HG02610 (cell line): ENCODE results near the gene ATP6V1G3.
"Not testable (repeated sequence)": the region's sequence is repeated elsewhere in the genome, so short reads cannot be mapped to it uniquely, and the experiment has no call there.

Experiments used
- ATAC-seq: cut with Tn5 transposase; IDR thresholded peaks from one replicate; pipeline ENCODE4 v1.9.1; 2021; ENCODE audit warnings: mild to moderate bottlenecking, moderate library complexity; ENCODE audit not compliant: unreplicated experiment

Gene ATP6V1G3

DNA sequence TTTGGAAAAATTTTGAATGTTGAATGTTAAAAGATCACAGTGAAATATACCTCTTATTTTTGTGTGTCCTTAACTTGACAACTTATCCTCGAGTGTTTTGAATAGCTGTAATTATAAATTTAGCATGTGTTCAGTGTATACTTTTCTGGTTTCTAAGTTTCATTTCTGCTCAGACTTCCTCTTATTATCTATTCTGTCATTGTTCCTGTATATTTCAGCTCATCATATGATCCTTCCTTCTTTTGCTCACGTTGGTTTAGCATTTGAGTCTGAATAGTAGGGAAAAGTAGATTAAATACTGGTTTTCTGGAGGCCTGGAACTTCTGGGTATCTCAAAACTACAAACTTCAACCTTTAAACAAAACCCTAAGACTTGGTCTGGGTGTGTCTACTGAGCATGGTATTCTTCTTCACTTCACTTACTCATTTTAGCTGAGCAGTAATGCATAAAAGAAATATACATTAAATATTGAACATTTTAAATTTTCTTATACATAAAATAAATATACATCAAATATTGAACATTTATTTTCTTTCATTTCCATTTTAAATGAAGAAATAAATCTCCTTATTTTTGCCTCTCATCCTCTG lies 3.3 kb upstream of the ATP6V1G3 start:
- ATAC-seq, result peak; percentile 94

DNA sequence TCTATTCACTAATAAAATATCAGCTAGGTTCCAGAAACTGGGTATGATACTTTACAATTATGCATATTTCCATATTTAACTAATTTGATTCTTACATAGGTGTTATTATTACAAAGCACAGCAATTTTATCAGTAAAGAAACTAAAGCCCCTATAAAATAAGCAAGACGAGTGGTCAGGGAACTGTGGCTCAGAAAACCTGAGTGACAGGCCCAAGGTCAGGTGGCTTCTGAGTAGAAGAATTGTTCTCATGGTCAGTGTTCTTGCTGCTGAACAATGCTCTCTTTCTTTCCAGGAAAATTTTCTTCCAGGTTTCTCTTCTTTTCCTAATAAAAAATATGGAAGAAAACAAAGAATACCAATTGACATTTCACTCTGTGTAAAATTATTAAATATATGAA lies 2.2 kb upstream of the ATP6V1G3 start:
- no peak for ATAC-seq

GRCh38 chr1:198541737-198542136 lies 1.3 kb upstream of the ATP6V1G3 start:
- ATAC-seq, result no peak

DNA sequence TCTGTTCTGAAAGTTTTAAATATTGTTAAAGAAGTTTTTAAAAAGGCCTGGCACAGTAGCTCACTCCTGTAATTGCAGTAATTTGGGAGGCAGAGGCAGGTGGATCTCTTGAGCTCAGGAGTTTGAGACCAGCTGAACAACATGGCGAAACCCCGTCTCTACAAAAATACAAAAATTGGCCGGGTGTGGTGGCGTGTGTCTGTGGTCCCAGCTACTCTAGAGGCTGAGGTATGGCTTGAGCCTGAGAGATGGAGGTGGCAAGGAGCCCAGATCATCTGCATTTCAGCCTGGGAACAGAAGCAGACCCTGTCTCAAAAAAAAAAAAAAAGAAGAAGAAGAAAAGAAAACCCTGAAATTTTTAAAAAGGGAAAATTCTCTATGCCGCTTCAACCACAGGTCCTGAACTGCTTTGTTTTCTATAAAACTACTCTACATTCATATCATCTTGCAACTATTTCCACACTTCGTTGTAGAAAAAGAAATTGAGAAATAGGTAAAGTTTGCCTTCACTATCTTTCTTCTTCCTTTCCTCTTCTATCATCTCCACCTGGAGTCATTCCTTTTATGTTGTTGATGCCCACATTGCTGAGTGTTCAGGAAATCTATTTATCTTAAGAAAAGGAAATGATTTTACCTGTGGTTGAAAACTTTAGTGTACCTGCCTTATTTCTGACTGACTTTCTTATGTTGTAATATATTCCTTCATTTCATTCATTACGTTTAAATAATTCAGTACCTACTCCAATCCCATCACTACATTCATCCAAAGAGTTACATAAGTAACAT lies 1.7 kb downstream of the ATP6V1G3 start:
- no peak for ATAC-seq

DNA sequence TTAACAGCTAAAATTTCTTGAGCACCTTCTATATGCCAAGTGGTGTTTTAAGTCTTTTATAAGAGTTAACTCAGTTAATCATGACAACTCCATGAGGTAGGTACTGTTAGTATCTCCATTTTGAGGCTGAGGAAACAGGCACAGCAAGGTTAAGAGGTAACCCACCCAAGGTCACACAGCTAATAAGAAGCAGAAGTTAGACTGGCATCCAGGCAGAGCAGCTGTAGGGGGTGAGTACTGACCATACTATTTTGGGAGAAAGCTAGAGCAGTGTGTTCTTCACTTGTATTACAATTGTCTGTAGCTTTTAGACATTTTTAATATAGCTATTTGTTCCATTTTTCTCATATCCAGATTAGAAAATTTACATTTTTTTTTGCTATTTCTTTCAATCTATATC lies 4.8 kb downstream of the ATP6V1G3 start:
- no peak for ATAC-seq

DNA sequence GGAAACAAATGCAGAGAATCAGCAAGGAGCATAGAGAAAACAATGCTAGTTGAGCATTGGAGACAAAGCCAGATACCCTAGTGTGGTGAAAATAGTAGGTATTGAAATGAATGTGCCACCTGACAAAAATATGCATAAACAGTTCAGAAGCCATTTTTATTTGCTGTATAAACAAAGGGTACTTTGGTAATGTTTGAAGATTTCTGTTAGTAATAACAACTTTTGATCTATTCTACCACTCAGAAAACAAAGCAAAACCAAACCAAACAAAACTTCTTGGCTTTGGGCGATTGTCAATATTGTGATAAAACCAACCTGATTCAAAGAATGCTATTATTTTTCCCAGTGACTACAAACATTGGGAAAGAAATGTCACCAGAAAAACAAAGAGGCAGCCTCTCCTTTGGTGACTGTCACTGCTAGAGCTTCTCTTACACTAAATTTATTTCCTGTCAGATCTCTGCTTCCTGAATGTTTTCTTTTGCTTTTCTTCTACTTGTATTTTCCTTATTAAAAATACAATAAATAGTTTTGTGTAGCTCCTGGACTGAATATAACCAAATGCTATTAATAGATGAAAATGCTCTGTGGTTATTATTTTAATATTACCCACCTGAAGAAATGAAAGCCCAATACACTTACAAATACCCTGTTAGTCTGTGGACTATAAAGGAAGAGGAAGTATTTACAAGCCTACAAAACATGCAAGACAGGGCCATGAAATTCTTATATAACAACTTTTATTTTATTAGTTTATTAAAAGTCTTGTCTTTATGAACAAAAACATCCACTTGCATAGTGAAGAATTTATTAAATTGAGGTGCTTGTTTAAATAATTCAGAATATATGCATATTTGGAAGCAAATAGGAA lies 5.7 kb downstream of the ATP6V1G3 start:
- ATAC-seq, result no peak

DNA sequence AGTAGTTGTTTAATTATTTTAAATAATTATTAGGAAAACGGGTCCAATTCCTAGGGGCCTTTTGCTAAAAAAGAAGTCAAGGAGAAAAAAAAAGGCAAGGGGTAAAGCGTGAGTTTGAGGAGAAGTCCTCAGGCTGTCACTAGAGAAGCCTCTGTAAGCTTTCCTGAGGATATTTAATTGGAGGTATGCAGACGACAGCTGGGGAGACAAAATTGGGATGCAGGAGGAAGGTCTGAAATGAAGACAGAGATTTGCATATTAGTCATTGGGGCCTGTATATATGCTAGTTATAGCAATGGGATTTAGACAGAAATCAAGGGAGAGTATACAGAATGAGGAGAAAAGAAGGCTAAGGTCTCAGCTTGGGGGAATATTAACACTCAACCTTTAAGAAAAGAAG lies 8.6 kb downstream of the ATP6V1G3 start:
- ATAC-seq, result no peak

- no peak for ATAC-seq
Observed at GRCh38 chr1:198530953-198531352, 9.5 kb downstream of the ATP6V1G3 start.

DNA sequence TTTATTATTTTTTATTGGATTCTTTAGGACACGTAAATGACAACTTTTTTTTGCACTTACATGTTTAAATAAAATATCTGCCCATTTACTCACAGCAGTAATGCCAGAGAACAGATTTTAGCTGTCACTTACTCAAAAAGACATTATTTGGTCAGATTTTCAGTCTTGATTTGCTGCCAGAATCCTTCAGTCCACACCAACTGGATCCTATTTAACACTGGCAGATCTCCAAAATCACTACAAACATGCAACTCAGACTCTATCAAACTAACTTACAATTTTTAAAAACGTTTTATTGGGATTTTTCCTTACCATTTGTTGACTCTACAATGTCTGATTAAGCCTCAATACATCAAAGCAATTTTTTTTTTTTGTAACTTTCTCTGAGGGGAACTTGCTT lies 11.1 kb downstream of the ATP6V1G3 start:
- no peak for ATAC-seq

DNA sequence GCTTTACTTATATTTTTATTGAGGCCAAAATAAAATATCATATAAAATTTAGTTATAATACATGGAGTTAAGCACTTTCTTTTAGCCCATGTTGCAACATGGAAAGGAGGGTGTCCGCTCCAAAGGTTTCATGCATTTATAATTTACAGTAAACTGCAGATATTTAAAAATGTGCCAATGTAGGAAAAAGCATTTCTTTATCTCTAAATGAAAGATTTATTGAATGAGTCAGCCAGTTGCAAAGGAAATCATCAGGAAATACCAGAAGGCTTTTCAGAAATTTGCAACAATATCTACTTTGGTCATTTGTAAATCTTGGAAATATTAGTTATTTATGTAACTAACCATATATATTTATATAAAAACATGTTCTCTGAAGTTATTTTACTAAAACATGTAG lies 12.1 kb downstream of the ATP6V1G3 start:
- ATAC-seq, result no peak

GRCh38 chr1:198524556-198524955 lies 15.9 kb downstream of the ATP6V1G3 start:
- ATAC-seq, result no peak

- ATAC-seq, result not testable (repeated sequence)
Observed at GRCh38 chr1:198524127-198524526, 16.4 kb downstream of the ATP6V1G3 start.

- ATAC-seq, result no peak
Observed at GRCh38 chr1:198523182-198523950, 17.1 kb downstream of the ATP6V1G3 start.

GRCh38 chr1:198520524-198521254 lies 19.8 kb downstream of the ATP6V1G3 start:
- peak; percentile 96 for ATAC-seq

DNA sequence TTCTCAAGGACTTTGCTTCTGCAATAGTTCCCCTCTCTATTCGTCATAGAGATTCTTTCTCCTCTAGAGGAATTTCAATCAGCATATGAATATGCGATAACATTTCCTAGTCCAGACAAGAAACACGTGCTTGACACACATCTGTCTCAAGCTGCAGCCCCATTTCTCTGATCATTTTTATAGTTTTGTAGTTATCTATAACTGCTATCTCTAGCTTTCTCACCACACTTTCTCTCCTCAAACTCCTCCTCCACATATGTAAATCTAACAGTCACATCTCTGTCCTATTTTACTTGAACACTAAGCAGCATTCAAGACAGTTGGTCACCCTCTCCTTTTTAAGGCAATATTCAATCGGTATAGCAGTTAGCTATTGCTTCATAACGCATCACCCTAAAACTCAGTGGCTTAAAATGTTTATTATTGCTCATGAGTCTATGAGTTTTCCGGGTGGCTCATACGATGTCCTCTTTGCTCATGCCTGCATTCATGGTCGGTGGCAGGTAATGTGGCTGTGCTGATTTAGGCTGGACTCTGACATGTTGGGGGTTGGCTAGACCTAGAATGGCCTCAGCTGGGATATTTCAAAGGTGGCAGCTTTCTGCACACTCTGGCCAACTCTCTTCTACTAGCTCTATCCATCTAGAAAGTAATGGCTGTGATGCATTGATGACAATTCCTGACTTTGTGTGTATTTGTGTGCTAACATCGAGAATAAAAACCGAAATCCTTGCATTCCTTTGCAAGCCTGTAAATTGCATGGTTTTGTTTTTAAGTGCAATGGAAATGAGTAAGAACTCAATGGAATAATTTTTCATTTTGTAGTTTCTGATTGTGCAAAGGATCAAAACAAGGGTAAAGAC lies 20.6 kb downstream of the ATP6V1G3 start:
- ATAC-seq, result no peak

DNA sequence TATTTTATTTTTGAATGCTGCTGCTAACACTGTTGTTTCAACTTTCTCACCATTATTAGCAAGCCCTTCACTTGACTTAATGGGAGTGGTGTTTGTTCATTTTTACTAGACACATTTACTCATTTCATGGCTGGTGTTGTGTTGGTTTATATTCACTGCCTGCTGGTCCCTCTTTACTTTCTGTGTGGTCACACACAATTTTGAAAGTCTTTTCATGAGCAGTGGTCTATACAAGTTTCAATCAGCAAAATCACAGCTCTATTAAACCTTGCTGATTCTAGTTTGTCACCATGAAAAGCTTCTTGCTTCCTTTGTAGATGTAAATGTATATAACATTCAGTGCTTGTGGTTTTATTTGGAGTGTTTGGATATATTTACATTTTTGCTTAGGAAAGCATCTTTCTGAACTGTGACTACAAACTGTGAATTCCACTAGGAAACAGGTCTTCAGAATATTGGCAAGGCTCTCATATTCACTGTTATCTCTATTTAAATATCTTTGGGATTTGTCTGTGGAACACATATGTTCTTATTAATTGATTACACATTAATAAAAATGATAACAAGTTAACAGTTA lies 22.8 kb downstream of the ATP6V1G3 start:
- ATAC-seq, result no peak

DNA sequence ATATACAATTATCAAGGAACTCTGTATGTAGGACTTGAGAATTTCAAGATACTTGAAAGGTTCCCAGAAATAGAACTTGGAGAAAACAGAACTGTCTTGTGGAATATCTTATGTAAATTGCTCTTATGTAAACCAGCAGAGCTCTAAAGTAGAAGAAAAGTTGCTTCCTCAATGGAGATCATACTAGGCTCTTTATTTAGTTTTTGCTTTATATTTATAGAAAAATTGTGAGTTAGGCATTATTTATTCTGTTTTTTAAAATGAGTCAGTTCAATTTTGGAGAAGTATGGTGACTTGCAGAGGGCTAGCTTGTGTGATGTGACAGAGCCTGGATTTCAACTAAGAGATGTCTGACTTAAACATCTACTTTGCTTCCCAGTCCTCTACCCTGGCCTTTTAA lies 40.4 kb downstream of the ATP6V1G3 start:
- no peak for ATAC-seq

GRCh38 chr1:198499588-198499987 lies 40.9 kb downstream of the ATP6V1G3 start:
- no peak for ATAC-seq

DNA sequence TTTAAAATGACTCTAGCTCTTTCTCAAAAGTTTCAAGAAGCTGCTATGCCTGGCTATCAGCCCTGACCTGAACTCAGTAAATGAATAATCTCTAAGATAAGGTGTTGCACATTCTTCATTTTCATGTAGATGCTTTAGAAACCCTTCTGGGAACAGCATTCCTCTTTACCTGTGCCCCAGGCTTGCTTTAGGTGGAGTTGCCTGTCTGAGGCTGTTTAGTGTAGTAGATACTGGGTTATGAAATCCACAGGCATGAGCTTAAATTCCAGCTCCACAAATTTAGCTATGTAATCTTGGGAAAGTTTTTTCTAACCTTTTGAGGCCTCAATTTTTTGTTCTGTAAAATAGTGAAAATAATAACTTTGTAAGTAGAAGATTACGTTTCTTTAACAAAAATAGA lies 41.6 kb downstream of the ATP6V1G3 start:
- no peak for ATAC-seq
